Measurements from ENCODE around the gene CCL16. TPM values are rescaled to one million over a fixed set of nuclear protein-coding genes. Genes with fewer than 3 reads are reported as not detected.

Gene CCL16
- total and polyA plus RNA-seq, 4 donors = 0.14 to 0.20 (median 0.18) TPM; not detected in 1

- H3K36me3 ChIP-seq (ENCODE audit: control insufficient read depth in 4 of 4, insufficient read depth in 4 of 4, low read length in 4 of 4) = no peaks in the 10 kb centered on the region
- no peaks in the 10 kb centered on the region for H3K27me3 ChIP-seq (ENCODE audit: control insufficient read depth in 3 of 3, insufficient read depth in 3 of 3, low read length in 2 of 3)
- WGBS, 2 donors = 87 to 92% methylated on average over 3 of the region's 3 CpGs
- H3K9me3 ChIP-seq (ENCODE audit: control insufficient read depth in 4 of 4, insufficient read depth in 3 of 4, low read length in 3 of 4) = no peaks in the 10 kb centered on the region
- ATAC-seq (ENCODE audit: insufficient read depth, low FRiP score) (no peak), DNase-seq (no peak)
- H3K9ac ChIP-seq (ENCODE audit: insufficient read depth in 1 of 2, low read length in 2 of 2) = no peak overlapping the region
- no peak for TF ChIP-seq CTCF (IDR thresholded peaks at IDR 0.05; ENCODE audit: control extremely low read depth, extremely low read depth)
- H3K27ac ChIP-seq (ENCODE audit: low read depth in 1 of 2, low read length in 1 of 2) = no peak overlapping the region
- H3K4me1 ChIP-seq (ENCODE audit: control insufficient read depth in 5 of 5, insufficient read depth in 5 of 5, low read length in 5 of 5) = peaks cover 0 to 10% (median 0%) of the 10 kb centered on the region in 5 donors
- no peak overlapping the region for H3K4me3 ChIP-seq
These were observed 1.3 kb upstream of the CCL16 start for GRCh38 chr17:35982409-35983191.

GRCh38 chr17:35981908-35982330 is 622 bp upstream of the CCL16 start:
- DNase-seq (no peak), ATAC-seq (ENCODE audit: insufficient read depth, low FRiP score) (no peak)
- TF ChIP-seq CTCF (IDR thresholded peaks at IDR 0.05; ENCODE audit: control extremely low read depth, extremely low read depth) = no peak
- H3K9me3 ChIP-seq (ENCODE audit: control insufficient read depth in 4 of 4, insufficient read depth in 3 of 4, low read length in 3 of 4) = no peaks in the 10 kb centered on the region
- H3K4me3 ChIP-seq = no peak overlapping the region
- H3K4me1 ChIP-seq (ENCODE audit: control insufficient read depth in 5 of 5, insufficient read depth in 5 of 5, low read length in 5 of 5) = peaks cover 0 to 8% (median 0%) of the 10 kb centered on the region in 5 donors
- H3K27ac ChIP-seq (ENCODE audit: low read depth in 1 of 2, low read length in 1 of 2) = no peak overlapping the region
- no peak overlapping the region for H3K9ac ChIP-seq (ENCODE audit: insufficient read depth in 1 of 2, low read length in 2 of 2)
- H3K27me3 ChIP-seq (ENCODE audit: control insufficient read depth in 3 of 3, insufficient read depth in 3 of 3, low read length in 2 of 3) = no peaks in the 10 kb centered on the region
- WGBS, 2 donors = 69 to 81% methylated on average over 4 of the region's 4 CpGs
- no peaks in the 10 kb centered on the region for H3K36me3 ChIP-seq (ENCODE audit: control insufficient read depth in 4 of 4, insufficient read depth in 4 of 4, low read length in 4 of 4)

- TF ChIP-seq CTCF (IDR thresholded peaks at IDR 0.05; ENCODE audit: control extremely low read depth, extremely low read depth) = no peak
- WGBS, 2 donors = 57 to 80% methylated on average over 3 of the region's 3 CpGs
- Histone ChIP-seq H3K9ac (ENCODE audit: insufficient read depth in 1 of 2, low read length in 2 of 2) (no peak overlapping the region), H3K27ac (ENCODE audit: low read depth in 1 of 2, low read length in 1 of 2) (no peak overlapping the region), H3K4me1 (ENCODE audit: control insufficient read depth in 5 of 5, insufficient read depth in 5 of 5, low read length in 5 of 5) (peaks cover 0 to 2% (median 0%) of the 10 kb centered on the region in 5 donors), H3K36me3 (ENCODE audit: control insufficient read depth in 4 of 4, insufficient read depth in 4 of 4, low read length in 4 of 4) (no peaks in the 10 kb centered on the region), H3K9me3 (ENCODE audit: control insufficient read depth in 4 of 4, insufficient read depth in 3 of 4, low read length in 3 of 4) (no peaks in the 10 kb centered on the region), H3K4me3 (no peak overlapping the region), H3K27me3 (ENCODE audit: control insufficient read depth in 3 of 3, insufficient read depth in 3 of 3, low read length in 2 of 3) (no peaks in the 10 kb centered on the region)
- no peak for DNase-seq
- ATAC-seq (ENCODE audit: insufficient read depth, low FRiP score) = no peak
These were observed 3.0 kb downstream of the CCL16 start for GRCh38 chr17:35978346-35978745.
